Measurements from ENCODE around the gene MAFB.
"Not testable (repeated sequence)": the region's sequence is repeated elsewhere in the genome, so short reads cannot be mapped to it uniquely, and the experiment has no call there.

MAFB gene

DNA sequence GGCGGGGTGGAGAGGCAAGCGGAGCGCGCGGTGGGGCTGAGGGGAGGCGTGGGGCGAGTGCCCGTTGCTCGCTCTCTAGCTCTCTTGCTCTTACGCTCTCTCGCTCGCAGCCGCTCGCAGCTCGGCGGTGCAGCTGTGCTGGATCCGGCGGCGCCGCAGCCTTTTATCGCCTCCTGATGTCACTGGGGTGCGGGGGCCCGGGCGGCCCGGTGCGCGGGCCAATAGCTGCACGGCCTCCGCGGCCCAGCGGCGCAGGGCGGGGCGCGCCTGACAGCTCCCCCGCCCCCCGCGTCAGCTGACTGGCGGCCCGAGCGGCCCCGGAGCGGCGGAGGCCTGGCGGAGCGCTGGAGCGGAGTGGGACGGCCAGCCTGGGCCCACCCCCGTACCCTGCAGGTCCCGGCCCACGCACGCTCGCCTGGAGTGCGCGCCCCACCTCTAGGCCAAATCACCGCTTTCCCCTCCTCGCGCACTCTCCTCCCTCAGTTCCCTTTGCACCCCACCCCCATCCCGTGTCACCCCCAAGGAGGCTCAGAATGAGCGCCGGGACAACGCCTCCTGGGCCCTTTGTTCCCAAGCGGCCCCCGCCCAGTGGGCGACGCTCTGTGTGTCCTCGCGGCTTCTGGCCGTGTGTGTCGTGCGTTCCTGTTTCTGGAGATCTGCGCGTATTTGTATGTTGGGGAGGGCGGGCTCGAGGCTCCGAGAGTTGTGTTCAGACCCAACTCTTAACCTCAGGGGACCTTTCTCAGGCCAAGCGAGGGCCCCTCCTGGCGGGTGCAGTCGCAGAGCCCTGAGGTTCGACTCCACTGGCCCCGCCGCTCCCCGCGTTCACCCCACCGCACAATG is at the start of gene MAFB:
Gene MAFB (minus strand): TSS at position 137 of the 843 bp plus-strand sequence. CDS start 386 bp downstream, outside the sequence.
- no peak for DNase-seq (ENCODE audit: low spot score)
- no peak for FAIRE-seq

GRCh38 chr20:40736468-40736867 is 47.4 kb upstream of the MAFB start:
- FAIRE-seq; DNase-seq (ENCODE audit: low spot score): not testable (repeated sequence)

DNA sequence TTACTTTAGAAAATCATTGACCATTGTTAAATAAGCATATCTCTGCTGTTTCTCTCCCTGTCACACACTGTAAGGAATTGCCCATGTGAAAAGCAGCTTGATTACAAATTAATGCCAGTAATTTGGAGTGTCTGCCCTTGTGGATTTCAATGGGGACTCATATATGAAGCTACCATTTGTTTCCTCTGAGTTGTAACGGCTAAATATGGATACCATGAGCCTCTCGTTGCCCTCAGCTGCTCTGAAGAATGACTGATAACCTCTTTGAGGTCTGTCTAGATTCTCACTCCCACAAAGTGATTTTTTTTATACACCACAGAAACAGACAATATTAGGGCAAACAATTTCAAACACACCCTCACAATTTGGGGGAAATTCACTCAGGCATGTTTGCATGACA is 40.0 kb upstream of the MAFB start:
- no peak for DNase-seq (ENCODE audit: low spot score)
- FAIRE-seq: no peak

GRCh38 chr20:40728470-40728869 is 39.4 kb upstream of the MAFB start:
- DNase-seq (ENCODE audit: low spot score) (no peak), FAIRE-seq (peak; percentile 23)

DNA sequence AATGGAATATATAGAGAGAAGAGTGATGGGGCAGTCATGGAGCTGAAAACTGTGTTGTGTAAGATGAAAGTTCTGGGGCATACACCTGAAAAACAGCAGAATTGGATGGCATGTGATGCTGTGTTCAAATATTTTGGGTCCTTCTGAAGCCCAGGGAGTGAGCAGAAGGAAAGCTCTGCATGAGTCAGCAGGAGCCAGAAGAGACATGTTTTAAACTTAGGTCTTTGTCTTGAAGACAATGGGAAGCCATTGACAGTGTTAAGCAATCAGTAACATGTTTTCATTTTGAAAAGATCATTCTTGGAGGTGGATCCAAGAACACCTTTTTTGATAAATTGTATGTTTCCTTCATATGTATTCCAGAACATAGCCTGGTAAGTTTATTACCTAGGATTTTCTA is 38.9 kb upstream of the MAFB start:
- DNase-seq (ENCODE audit: low spot score): no peak

GRCh38 chr20:40726776-40727175 is 37.7 kb upstream of the MAFB start:
- DNase-seq (ENCODE audit: low spot score) (no peak), FAIRE-seq (no peak)

More for the DNA sequence above, 38.9 kb upstream of the MAFB start:
- no peak for FAIRE-seq

DNA sequence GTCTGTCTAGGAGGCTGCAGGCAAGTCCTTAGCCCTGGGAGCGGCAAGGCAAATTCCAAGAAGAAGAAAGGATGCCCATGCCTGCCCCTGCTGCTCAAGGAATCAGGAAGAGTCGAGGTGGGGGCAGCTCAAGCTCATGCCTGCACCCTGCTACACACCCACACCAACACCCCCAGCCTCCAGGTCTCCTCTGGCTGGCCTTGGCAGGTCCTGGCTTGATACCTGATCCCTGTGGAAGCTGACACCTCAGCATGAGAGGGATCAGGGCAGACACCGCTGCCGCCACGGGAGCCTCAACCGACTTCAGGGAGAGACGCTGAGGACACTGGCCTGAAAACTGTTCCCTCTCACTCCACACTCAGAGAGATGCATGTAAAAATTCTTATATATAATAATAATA is 35.5 kb upstream of the MAFB start:
- DNase-seq (ENCODE audit: low spot score): no peak
- no peak for FAIRE-seq

DNA sequence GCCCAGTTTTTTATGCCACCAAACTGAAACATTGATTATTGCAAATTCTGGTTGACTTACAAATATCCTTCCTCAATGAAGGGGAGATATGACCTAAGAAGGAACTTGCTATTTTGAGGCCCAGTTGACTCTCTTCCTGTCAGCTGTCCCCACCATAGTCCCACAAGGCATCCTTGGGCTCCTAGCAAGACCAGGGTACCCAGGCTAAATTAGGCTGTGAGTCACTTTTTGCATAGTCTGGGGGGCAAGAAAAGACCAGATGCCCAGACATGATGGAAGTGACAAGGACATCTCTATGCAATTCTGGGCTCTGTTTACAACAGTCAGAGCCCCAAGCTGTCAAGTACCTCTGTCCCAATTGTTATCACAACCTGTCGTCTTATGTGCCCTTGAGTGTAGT is 31.8 kb upstream of the MAFB start:
- no peak for FAIRE-seq
- no peak for DNase-seq (ENCODE audit: low spot score)

DNA sequence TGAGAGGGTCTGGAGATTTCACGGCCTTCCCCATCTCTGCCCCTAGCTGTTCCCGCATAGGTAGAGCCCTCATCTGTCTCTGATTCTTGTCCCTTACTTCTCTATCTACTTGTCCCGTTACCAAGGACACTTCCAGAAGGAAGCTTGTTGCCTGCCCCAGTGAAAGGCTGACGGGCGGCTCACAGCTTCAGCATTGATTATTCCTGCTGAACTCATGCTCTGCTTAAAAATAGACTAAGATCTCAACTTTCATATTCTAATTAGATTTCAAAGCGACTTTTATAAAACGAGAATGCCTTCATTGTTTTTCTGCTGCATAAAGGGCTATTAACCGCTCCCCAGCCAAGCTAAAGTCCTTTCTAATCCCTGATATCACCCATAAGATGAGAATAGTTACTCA is 31.1 kb upstream of the MAFB start:
- FAIRE-seq: no peak
- no peak for DNase-seq (ENCODE audit: low spot score)

DNA sequence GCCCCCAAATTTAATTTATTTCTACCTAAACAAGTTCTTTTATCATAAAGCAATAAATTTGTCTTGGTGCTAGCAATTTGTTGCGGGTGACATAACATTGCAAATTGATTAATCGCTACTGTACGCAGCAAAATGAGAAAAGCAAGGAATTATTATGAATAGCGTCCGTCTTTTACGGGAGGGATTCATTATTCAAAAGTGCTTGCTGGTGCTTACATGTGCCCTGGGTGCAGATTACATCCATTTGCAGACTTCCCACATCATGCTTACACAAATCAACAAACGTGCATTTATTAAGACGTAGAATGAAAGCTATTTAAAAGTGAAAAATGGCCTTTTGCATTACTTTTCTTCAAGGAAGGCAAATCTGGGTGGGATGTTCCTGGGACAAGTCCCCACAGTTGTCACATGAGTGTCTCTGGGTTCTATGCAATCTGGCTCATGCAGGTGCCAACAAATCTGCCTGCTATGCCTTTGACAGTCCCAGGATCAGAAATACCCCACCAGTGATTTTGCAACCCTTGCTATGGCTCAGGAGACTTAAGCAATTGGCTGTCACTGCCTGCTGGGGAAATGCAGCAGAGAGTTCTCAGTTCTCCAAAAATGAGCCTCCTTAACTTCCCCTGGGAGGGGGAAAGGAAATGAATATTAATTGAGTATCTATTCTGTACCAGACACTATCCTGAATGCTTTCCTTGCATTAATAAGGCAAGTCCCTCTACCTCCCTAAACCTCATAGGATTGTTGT is 30.1 kb upstream of the MAFB start:
- DNase-seq (ENCODE audit: low spot score) (no peak), FAIRE-seq (no peak)

DNA sequence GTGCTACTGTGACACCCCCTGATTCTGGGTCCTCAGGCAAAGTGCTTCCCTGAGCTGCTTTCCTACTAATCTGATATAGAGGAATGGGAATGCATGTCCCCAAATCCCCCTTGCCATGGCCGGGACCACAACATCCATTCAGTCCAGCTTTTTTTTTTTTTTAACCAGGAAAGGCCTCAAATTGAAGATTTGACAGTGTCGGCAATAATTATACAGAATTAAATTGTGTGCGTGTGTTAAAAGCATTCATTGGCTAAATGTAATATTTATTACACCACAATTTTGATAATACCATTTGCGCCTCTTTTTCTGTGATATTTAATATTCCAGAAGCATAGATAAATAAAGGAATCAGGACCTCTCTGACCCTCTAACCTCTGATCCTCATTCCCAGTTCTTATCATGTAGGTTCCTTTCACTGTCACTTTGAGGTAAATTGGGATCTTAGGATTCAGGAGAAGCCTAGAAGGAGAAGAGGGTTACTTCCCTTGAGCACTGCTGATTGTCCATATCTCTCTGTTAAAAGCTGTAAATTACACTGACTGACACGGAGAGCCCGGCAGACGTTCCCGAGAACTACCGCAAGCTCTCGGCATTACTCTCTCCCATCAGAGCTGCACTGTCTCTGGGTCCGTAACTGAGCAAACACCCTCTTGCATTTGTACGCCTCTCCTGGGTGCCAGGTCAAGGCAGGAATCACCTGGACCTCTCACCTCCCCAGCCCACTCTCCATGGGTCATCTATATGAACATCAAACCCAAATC is 29.4 kb upstream of the MAFB start:
- no peak for FAIRE-seq
- DNase-seq (ENCODE audit: low spot score): no peak

GRCh38 chr20:40717343-40717865 is 28.4 kb upstream of the MAFB start:
- FAIRE-seq: no peak
- DNase-seq (ENCODE audit: low spot score): no peak

GRCh38 chr20:40715491-40715890 is 26.5 kb upstream of the MAFB start:
- FAIRE-seq (no peak), DNase-seq (ENCODE audit: low spot score) (no peak)

DNA sequence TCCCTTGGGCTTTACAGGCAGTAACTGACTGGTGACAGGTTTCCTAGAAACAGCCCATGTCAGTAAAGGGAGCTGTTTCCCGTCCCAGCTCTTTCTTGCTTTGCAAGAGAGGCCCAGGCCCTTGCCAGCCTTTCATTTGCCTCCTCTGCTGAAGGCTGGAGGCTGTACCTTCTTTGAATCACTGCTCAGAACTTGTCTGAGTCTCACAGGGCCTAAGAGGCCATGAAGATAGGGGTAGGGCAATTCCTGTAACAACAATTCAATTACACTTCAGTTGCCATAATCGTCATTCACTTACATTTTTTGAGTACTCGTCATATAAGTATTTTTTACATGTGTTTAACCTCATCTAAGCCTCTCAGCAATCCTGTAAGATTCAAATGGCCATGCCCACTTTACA is 25.9 kb upstream of the MAFB start:
- no peak for FAIRE-seq
- no peak for DNase-seq (ENCODE audit: low spot score)

DNA sequence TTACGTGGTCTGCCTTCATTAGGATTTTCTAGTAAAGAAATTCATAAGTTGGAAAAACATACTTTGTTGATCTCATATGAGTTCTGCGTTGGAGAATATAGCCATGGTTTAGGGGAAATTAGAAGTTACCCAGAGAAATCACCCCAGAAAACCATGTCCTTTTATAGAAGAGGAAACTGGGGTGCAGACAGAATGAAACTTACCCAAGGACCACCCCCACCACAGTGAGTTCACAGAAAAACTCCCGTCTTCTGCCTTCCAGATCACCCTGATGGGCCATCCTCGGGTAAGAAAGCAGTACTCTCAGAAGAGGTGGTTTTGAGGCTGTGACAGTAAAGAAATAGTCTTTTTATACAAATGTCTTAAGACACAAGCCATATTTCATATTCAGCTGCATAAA is 25.1 kb upstream of the MAFB start:
- FAIRE-seq: no peak
- no peak for DNase-seq (ENCODE audit: low spot score)

DNA sequence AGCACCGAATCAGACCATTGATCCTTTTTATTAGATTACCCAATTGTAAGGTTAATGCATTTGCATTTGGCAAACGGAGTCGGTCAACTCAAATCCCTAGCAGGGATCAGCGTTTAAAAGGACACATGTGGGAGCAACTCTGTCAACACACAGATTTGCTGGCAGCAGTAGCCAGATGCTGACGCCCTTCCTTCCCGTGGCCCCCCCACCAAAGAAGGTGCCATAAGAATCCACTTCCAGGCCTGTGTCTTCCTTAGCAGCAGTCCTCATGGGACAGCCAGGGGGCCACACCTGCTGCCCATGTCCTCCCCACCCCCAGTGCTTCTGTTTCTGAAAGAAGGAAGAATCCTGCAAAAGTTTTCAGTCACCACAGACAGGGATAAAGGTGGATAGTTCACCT is 24.5 kb upstream of the MAFB start:
- no peak for FAIRE-seq
- no peak for DNase-seq (ENCODE audit: low spot score)

DNA sequence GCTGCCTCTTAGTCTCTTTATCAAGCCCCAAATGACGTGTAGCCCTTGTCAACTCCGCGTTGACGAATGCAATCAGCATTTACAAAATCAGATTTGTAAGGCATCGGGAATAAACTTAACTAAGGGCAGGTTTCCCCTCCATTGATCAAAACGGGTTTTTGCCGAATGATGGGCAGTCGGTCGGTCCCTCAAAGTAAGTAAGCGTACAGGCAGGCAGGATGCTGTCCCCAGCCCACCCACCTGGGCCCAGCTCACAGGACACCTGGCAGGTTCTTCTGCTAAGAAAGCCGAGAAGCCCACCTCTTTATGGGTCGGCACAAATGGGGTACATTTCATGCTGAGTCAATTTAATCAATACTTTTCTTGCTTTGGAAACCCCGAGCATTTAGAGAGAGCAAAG is 22.0 kb upstream of the MAFB start:
- DNase-seq (ENCODE audit: low spot score) (no peak), FAIRE-seq (no peak)

GRCh38 chr20:40710603-40711002 is 21.6 kb upstream of the MAFB start:
- no peak for DNase-seq (ENCODE audit: low spot score)
- FAIRE-seq: no peak

DNA sequence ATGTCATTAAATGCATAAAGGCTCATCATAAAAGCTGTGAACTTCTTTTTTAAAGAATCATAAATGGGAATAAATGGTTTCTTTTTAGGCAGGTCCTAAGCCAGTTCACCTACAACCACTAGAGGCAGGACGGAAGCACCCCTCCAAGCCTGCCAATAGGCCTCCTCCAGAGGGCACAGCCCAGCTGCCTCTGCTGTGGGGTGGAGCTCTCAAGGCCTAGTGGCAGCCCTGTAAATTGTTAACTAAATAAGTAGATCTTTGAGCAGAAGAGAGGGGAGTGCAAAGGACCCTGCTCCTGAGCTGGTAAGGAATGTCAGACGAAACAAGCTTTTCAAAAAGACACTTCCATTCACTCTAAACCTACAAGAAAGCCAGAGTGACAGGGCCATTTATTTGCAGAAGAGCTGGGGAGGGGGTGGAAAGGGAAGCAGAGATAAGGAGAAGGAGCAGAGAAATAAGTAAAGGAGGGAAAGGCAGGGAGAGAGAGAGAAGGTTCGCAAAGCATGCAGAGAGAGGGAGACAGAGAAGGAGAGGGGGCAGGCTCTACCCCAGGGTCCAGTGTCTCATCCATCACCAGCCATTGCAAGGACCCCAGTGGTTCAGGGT is 18.0 kb upstream of the MAFB start:
- DNase-seq (ENCODE audit: low spot score) (no peak), FAIRE-seq (no peak)

DNA sequence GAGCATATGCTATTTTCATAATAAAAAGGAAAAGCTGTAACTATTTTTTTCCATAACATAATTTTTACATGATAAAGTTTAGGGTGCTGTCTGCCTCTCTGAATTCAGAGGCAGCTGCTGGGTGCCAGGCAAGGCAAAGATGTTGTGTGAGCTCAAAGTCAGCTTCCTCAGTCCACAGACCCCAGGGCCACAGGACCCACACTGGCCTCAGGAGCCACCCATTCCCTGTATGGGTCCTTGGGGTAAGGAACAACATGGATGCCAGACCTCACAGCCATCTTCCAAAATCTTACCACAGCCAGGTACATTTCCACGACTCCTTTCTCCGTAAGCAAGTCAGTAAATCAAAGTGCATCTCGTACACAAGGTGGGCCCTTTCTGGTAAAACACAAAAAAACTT is 16.4 kb upstream of the MAFB start:
- FAIRE-seq: no peak

DNA sequence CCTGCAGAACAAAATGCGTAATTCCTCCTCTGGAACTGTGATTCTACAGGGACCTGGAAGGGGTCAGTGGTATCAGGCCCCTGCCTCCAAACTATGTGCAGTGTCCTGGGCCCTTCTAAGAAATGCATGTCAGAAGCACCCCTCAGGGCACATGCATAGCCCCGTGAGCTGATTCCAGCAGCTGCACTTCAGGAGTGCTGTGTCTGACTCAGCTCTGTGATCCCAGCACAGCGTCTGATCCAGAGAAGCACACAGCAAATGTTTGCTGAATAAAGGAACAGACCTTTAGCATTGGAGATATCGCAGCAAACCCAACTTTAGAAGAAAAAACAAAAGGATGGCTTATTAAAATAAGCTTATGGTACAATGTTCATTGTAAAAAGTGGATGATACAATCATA is 15.8 kb upstream of the MAFB start:
- no peak for FAIRE-seq
- DNase-seq (ENCODE audit: low spot score): no peak

More for the DNA sequence above, 16.4 kb upstream of the MAFB start:
- DNase-seq (ENCODE audit: low spot score): no peak

All from RCC 7860 (cell line).